ENCODE measurements around the gene MYO9B.

MYO9B gene

GRCh38 chr19:17243211-17243829 lies 167.7 kb downstream of the MYO9B start:
- no peak overlapping the region for H3K27ac ChIP-seq (ENCODE audit: insufficient read depth in 1 of 2, low read depth in 1 of 2, low read length in 2 of 2, poor library complexity in 1 of 2, severe bottlenecking in 2 of 2)
- H3K36me3 ChIP-seq (ENCODE audit: control insufficient read depth in 4 of 4, insufficient read depth in 4 of 4, low read length in 3 of 4), result peaks cover 0 to 10% (median under 1%) of the 10 kb centered on the region in 4 experiments
- H3K4me1 ChIP-seq (ENCODE audit: control extremely low read depth in 1 of 4, control insufficient read depth in 4 of 4, insufficient read depth in 4 of 4, low read length in 3 of 4), result peaks cover 0 to 25% (median 24%) of the 10 kb centered on the region in 4 experiments
- WGBS (ENCODE audit: insufficient coverage), result 90% methylated on average over 6 of the region's 8 CpGs
- no peak for DNase-seq
- CTCF ChIA-PET, result interaction anchor here (0.6 to 1.8 kb wide), 7 partner anchors 10 to 175 kb away, joined by 3 to 8 read pairs (median 3); partner anchors contain the start of genes OCEL1 and USHBP1
- H3K9me3 ChIP-seq (ENCODE audit: control extremely low read depth in 1 of 5, control insufficient read depth in 4 of 5, insufficient read depth in 2 of 5, low read depth in 1 of 5, low read length in 4 of 5), result no peaks in the 10 kb centered on the region
- POLR2A ChIA-PET, result no interaction called here
- H3K27me3 ChIP-seq (replicated peaks in 2 of 5; ENCODE audit: control insufficient read depth in 4 of 5, insufficient read depth in 5 of 5, low read length in 4 of 5), result no peaks in the 10 kb centered on the region
- H3K4me3 ChIP-seq (ENCODE audit: control insufficient read depth in 1 of 7, extremely low read depth in 1 of 7, insufficient read depth in 4 of 7, low read depth in 2 of 7, low read length in 6 of 7), result no peak overlapping the region

GRCh38 chr19:17243830-17244617 lies 168.4 kb downstream of the MYO9B start:
- WGBS (ENCODE audit: insufficient coverage), result 54% methylated on average over 35 of the region's 52 CpGs
- Histone ChIP-seq H3K4me3 (ENCODE audit: control insufficient read depth in 1 of 7, extremely low read depth in 1 of 7, insufficient read depth in 4 of 7, low read depth in 2 of 7, low read length in 6 of 7) (peak overlapping the region in 6 of 7 experiments; percentile 44 to 76 (median 70)), H3K9me3 (ENCODE audit: control extremely low read depth in 1 of 5, control insufficient read depth in 4 of 5, insufficient read depth in 2 of 5, low read depth in 1 of 5, low read length in 4 of 5) (no peaks in the 10 kb centered on the region), H3K27ac (ENCODE audit: insufficient read depth in 1 of 2, low read depth in 1 of 2, low read length in 2 of 2, poor library complexity in 1 of 2, severe bottlenecking in 2 of 2) (no peak overlapping the region), H3K27me3 (replicated peaks in 2 of 5; ENCODE audit: control insufficient read depth in 4 of 5, insufficient read depth in 5 of 5, low read length in 4 of 5) (no peaks in the 10 kb centered on the region), H3K36me3 (ENCODE audit: control insufficient read depth in 4 of 4, insufficient read depth in 4 of 4, low read length in 3 of 4) (peaks cover 0 to 9% (median 0%) of the 10 kb centered on the region in 4 experiments), H3K4me1 (ENCODE audit: control extremely low read depth in 1 of 4, control insufficient read depth in 4 of 4, insufficient read depth in 4 of 4, low read length in 3 of 4) (peaks cover 0 to 25% (median 24%) of the 10 kb centered on the region in 4 experiments)
- POLR2A ChIA-PET, result no interaction called here
- CTCF ChIA-PET, result interaction anchor here (0.6 to 1.8 kb wide), 5 partner anchors 10 to 23 kb away, joined by 3 to 8 read pairs (median 3); partner anchors contain the start of genes OCEL1 and USHBP1
- DNase-seq, result no peak

DNA sequence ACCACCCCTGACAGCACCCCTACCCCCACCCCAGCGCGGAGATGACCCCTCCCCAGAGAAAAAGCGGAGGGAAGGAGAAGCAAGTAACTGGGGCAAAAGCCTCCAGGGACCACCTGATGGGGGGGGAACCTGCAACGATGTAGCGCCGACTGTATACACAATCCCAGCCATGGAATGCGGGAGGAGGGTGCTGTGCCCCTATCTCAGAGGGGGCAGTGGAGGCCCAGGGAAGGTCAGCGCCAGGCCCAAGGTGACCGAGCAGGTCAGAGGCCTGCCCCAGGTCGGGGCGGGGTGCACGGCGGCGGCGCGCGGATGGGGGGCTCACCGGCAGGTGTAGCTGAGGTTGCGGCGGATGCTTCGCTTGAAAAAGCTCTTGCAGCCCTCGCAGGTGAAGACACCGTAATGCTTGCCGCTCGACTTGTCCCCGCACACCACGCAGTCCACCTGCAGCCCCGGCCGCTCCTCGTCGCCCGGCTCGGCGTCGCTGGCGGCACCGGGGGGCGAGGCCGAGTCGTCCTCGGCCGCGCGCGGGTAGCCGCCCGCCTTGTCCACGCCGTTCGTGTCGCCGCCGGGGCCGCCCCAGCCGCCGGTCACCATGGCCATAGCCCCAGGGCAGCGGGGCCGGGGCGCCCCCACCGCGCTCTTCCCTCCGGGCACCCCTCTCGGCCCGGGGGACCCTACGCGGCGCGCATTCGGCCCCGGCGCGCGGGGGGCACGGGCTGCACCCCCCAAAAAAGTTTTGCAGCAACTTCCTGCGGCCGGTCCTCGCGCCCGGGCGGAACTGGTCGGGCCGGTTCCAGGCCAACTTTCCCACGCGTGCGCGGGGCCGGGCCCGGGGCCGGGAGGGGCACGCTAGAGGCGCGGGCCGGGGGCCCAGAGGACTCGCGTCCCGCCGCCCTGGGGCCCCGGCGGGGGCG lies 169.3 kb downstream of the MYO9B start:
- DNase-seq, result peak in 1 of 3 donors; percentile 19
- Histone ChIP-seq H3K9me3 (ENCODE audit: control extremely low read depth in 1 of 5, control insufficient read depth in 4 of 5, insufficient read depth in 2 of 5, low read depth in 1 of 5, low read length in 4 of 5) (no peaks in the 10 kb centered on the region), H3K36me3 (ENCODE audit: control insufficient read depth in 4 of 4, insufficient read depth in 4 of 4, low read length in 3 of 4) (peaks cover 0 to 7% (median 0%) of the 10 kb centered on the region in 4 experiments), H3K4me1 (ENCODE audit: control extremely low read depth in 1 of 4, control insufficient read depth in 4 of 4, insufficient read depth in 4 of 4, low read length in 3 of 4) (peaks cover 0 to 25% (median 24%) of the 10 kb centered on the region in 4 experiments), H3K27ac (ENCODE audit: insufficient read depth in 1 of 2, low read depth in 1 of 2, low read length in 2 of 2, poor library complexity in 1 of 2, severe bottlenecking in 2 of 2) (no peak overlapping the region), H3K4me3 (ENCODE audit: control insufficient read depth in 1 of 7, extremely low read depth in 1 of 7, insufficient read depth in 4 of 7, low read depth in 2 of 7, low read length in 6 of 7) (peak overlapping the region; percentile 40 to 76 (median 69)), H3K27me3 (replicated peaks in 2 of 5; ENCODE audit: control insufficient read depth in 4 of 5, insufficient read depth in 5 of 5, low read length in 4 of 5) (no peaks in the 10 kb centered on the region)
- WGBS (ENCODE audit: insufficient coverage), result 1% methylated on average over 84 of the region's 100 CpGs
- ChIA-PET CTCF (interaction anchor here (1.8 kb wide), 1 partner anchor 15 kb away, joined by 4 read pairs; no protein-coding TSS in a partner anchor), POLR2A (no interaction called here)

DNA sequence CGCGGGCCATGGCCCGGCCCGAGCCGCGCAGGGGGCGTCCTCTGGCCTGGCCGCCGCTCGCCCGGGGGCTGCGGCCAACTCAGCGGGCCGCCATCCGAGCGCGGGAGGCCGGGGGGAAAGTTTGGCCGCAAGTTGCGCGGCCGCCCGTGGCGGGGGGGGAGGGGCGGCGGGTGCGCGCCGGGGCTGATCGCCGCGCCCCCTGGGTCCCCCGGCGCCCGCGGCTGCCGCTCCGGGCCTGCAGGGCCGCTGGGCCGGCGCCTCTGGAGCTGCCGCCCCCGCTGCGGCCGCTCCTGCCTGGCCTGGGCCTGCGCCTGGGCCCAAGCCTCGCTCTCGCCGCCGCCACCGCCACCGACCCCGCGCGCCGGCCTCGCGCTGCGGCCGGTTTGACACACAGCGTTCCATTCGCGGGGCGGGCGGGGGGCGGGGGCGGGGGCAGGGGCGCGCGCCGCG lies 170.0 kb downstream of the MYO9B start, which contains the start of gene NR2F6:
Gene NR2F6 (minus strand): TSS at position 385 of the 450 bp plus-strand sequence. CDS start 699 bp downstream, outside the sequence.
- H3K36me3 ChIP-seq (ENCODE audit: control insufficient read depth in 4 of 4, insufficient read depth in 4 of 4, low read length in 3 of 4), result peaks cover 0 to under 1% (median 0%) of the 10 kb centered on the region in 4 experiments
- H3K9me3 ChIP-seq (ENCODE audit: control extremely low read depth in 1 of 5, control insufficient read depth in 4 of 5, insufficient read depth in 2 of 5, low read depth in 1 of 5, low read length in 4 of 5), result no peaks in the 10 kb centered on the region
- POLR2A ChIA-PET, result no interaction called here
- WGBS (ENCODE audit: insufficient coverage), result under 1% methylated on average over 47 of the region's 72 CpGs
- DNase-seq, result no peak
- H3K27me3 ChIP-seq (replicated peaks in 2 of 5; ENCODE audit: control insufficient read depth in 4 of 5, insufficient read depth in 5 of 5, low read length in 4 of 5), result no peaks in the 10 kb centered on the region
- H3K27ac ChIP-seq (ENCODE audit: insufficient read depth in 1 of 2, low read depth in 1 of 2, low read length in 2 of 2, poor library complexity in 1 of 2, severe bottlenecking in 2 of 2), result peak within 1 kb of the TSS in 1 of 2 experiments; percentile 70
- CTCF ChIA-PET, result no interaction called here
- H3K4me3 ChIP-seq (ENCODE audit: control insufficient read depth in 1 of 7, extremely low read depth in 1 of 7, insufficient read depth in 4 of 7, low read depth in 2 of 7, low read length in 6 of 7), result peak within 1 kb of the TSS; percentile 50 to 79 (median 69)
- peaks cover 0 to 25% (median 24%) of the 10 kb centered on the region in 4 experiments for H3K4me1 ChIP-seq (ENCODE audit: control extremely low read depth in 1 of 4, control insufficient read depth in 4 of 4, insufficient read depth in 4 of 4, low read length in 3 of 4)

GRCh38 chr19:17246681-17247425 lies 171.3 kb downstream of the MYO9B start:
- POLR2A ChIA-PET, result no interaction called here
- DNase-seq, result no peak
- peak overlapping the region in 1 of 2 experiments; percentile 70 for H3K27ac ChIP-seq (ENCODE audit: insufficient read depth in 1 of 2, low read depth in 1 of 2, low read length in 2 of 2, poor library complexity in 1 of 2, severe bottlenecking in 2 of 2)

More at GRCh38 chr19:17246681-17247425, 171.3 kb downstream of the MYO9B start:
- whole genome bisulfite sequencing (ENCODE audit: insufficient coverage), result 17% methylated on average over 13 of the region's 21 CpGs
- H3K4me3 ChIP-seq (ENCODE audit: control insufficient read depth in 1 of 7, extremely low read depth in 1 of 7, insufficient read depth in 4 of 7, low read depth in 2 of 7, low read length in 6 of 7), result peak overlapping the region; percentile 40 to 79 (median 65)
- no peaks in the 10 kb centered on the region for H3K9me3 ChIP-seq (ENCODE audit: control extremely low read depth in 1 of 5, control insufficient read depth in 4 of 5, insufficient read depth in 2 of 5, low read depth in 1 of 5, low read length in 4 of 5)
- no peaks in the 10 kb centered on the region for H3K36me3 ChIP-seq (ENCODE audit: control insufficient read depth in 4 of 4, insufficient read depth in 4 of 4, low read length in 3 of 4)
- no peaks in the 10 kb centered on the region for H3K27me3 ChIP-seq (replicated peaks in 2 of 5; ENCODE audit: control insufficient read depth in 4 of 5, insufficient read depth in 5 of 5, low read length in 4 of 5)
- peaks cover 0 to 25% (median 24%) of the 10 kb centered on the region in 4 experiments for H3K4me1 ChIP-seq (ENCODE audit: control extremely low read depth in 1 of 4, control insufficient read depth in 4 of 4, insufficient read depth in 4 of 4, low read length in 3 of 4)
- CTCF ChIA-PET, result interaction anchor here (1.3 kb wide), 1 partner anchor 8 kb away, joined by 3 read pairs; no protein-coding TSS in a partner anchor
